ENCODE measurements around the gene TAF15.

TAF15 gene

GRCh38 chr17:35808962-35809854, at the start of gene TAF15:
Gene TAF15 (plus strand): TSS chr17:35809484. CDS start chr17:35809570, 86 bp downstream.
- DNase-seq = peak; percentile 100

- DNase-seq = no peak
These were observed 48.7 kb upstream of the TAF15 start, which contains the start of gene C17orf50 for GRCh38 chr17:35760587-35760986. Gene C17orf50 (plus strand): TSS chr17:35760887. CDS start chr17:35760942, 55 bp downstream.

- DNase-seq = no peak
These were observed 47.7 kb upstream of the TAF15 start for GRCh38 chr17:35761601-35762000.

GRCh38 chr17:35763767-35764122, 45.5 kb upstream of the TAF15 start:
- no peak for DNase-seq

- DNase-seq = peak; percentile 70
These were observed 44.9 kb upstream of the TAF15 start for GRCh38 chr17:35764123-35764991.

- DNase-seq = no peak
These were observed 44.1 kb upstream of the TAF15 start for GRCh38 chr17:35765086-35765710.

- DNase-seq = no peak
These were observed 43.4 kb upstream of the TAF15 start for GRCh38 chr17:35765756-35766488.

GRCh38 chr17:35766489-35766877, 42.8 kb upstream of the TAF15 start:
- no peak for DNase-seq

GRCh38 chr17:35766903-35767510, 42.3 kb upstream of the TAF15 start:
- DNase-seq = peak; percentile 11

GRCh38 chr17:35768797-35769196, 40.5 kb upstream of the TAF15 start:
- DNase-seq = no peak

- DNase-seq = no peak
These were observed 39.3 kb upstream of the TAF15 start for GRCh38 chr17:35769895-35770486.

GRCh38 chr17:35773129-35773528, 36.2 kb upstream of the TAF15 start:
- no peak for DNase-seq

GRCh38 chr17:35773679-35774425, 35.4 kb upstream of the TAF15 start:
- no peak for DNase-seq

GRCh38 chr17:35774499-35774898, 34.8 kb upstream of the TAF15 start:
- DNase-seq = no peak

GRCh38 chr17:35775039-35775438, 34.2 kb upstream of the TAF15 start:
- no peak for DNase-seq

- DNase-seq = no peak
These were observed 33.7 kb upstream of the TAF15 start for GRCh38 chr17:35775583-35775982.

- DNase-seq = no peak
These were observed 30.6 kb upstream of the TAF15 start for GRCh38 chr17:35778641-35779196.

- DNase-seq = no peak
These were observed 28.3 kb upstream of the TAF15 start for GRCh38 chr17:35780950-35781349.

GRCh38 chr17:35784895-35785294, 24.4 kb upstream of the TAF15 start:
- no peak for DNase-seq

- no peak for DNase-seq
These were observed 22.3 kb upstream of the TAF15 start for GRCh38 chr17:35786941-35787432.
